B cell (primary cell): ENCODE results near the gene JAK1.

Source experiments
- EZH2 ChIP-seq: IDR thresholded peaks from 2 replicates; pipeline ENCODE4 v1.6.1; 2012; ENCODE audit warnings: borderline replicate concordance, low read depth, mild to moderate bottlenecking, moderate library complexity, low read length; ENCODE audit not compliant: insufficient read depth, poor library complexity, severe bottlenecking
- TF ChIP-seq, protein P1 (sequence below): fragments of 200-600 bp; IDR thresholded peaks from one replicate; pipeline ENCODE4 v1.8.0; 2022; ENCODE audit warnings: antibody characterized with exemption, mild to moderate bottlenecking

DNA sequence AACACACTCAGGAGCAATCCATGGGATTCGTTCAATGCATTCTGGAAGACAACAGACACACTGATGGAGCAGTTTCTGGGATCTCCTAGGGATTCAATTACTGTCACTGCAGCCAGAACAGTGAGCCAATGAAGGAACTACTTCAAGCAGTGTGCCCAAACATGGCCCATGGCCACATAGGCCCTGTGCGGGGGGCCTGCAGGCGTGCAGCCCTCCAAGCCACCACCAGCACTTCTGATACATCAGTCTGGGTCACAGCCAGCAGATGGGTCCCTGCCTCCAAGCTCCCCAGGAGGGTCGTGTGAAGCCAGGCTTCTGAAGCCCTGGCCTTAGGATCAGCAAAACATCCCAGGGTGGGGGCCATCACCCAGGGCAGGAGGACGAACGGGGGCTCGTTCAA, 122.2 kb downstream of the JAK1 start:
- TF ChIP-seq, protein P1, sequence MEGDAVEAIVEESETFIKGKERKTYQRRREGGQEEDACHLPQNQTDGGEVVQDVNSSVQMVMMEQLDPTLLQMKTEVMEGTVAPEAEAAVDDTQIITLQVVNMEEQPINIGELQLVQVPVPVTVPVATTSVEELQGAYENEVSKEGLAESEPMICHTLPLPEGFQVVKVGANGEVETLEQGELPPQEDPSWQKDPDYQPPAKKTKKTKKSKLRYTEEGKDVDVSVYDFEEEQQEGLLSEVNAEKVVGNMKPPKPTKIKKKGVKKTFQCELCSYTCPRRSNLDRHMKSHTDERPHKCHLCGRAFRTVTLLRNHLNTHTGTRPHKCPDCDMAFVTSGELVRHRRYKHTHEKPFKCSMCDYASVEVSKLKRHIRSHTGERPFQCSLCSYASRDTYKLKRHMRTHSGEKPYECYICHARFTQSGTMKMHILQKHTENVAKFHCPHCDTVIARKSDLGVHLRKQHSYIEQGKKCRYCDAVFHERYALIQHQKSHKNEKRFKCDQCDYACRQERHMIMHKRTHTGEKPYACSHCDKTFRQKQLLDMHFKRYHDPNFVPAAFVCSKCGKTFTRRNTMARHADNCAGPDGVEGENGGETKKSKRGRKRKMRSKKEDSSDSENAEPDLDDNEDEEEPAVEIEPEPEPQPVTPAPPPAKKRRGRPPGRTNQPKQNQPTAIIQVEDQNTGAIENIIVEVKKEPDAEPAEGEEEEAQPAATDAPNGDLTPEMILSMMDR = no peak
- TF ChIP-seq EZH2 = no peak
